Ovary (tissue), 3 donors: ENCODE measurements around the gene MOB3A.

Experiments
- EP300 ChIP-seq: sonication (generic); formaldehyde crosslinking; IDR thresholded peaks from one replicate; pipeline ENCODE4 v1.6.1; 2017; ENCODE audit warnings: antibody characterized with exemption
- POLR2A ChIP-seq: fragments of 450-650 bp; IDR thresholded peaks from one replicate; pipeline ENCODE4 v1.6.1; 2017; ENCODE audit warnings: antibody characterized with exemption, mild to moderate bottlenecking, moderate library complexity
- TF ChIP-seq, protein P1 (sequence below), 3 donors: fragments of 450-650 bp in 2 of 3; fragments of 200-600 bp in 1 of 3; IDR thresholded peaks; one replicate each; pipeline versions ENCODE4 v1.5.1 to v1.8.0; 2016 to 2022; ENCODE audit warnings: antibody characterized with exemption in 3 of 3, mild to moderate bottlenecking in 1 of 3
- donor health status: DM: no; HTN: no; CAD: no.

DNA sequence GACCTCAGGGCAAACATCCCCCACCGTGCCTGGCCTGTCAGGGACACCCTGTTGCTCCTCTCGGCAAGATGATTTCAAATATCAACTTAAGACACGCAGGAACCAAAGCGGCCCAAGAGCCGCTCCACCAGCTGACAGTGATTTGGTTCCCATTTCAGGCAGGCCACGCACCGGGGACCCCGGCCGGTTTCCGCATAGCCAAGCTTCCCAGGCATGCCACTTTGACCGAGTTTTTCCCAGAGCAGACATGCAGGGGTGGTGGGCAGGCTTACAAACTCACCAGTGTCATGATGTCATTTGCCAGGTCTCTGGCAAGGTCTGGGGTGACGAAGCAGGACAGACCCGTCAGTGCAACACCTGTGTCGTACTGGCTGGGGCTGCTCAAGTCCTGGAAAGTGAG lies 36.1 kb upstream of the MOB3A start:
- TF ChIP-seq POLR2A (no peak), EP300 (no peak)
- TF ChIP-seq, protein P1, sequence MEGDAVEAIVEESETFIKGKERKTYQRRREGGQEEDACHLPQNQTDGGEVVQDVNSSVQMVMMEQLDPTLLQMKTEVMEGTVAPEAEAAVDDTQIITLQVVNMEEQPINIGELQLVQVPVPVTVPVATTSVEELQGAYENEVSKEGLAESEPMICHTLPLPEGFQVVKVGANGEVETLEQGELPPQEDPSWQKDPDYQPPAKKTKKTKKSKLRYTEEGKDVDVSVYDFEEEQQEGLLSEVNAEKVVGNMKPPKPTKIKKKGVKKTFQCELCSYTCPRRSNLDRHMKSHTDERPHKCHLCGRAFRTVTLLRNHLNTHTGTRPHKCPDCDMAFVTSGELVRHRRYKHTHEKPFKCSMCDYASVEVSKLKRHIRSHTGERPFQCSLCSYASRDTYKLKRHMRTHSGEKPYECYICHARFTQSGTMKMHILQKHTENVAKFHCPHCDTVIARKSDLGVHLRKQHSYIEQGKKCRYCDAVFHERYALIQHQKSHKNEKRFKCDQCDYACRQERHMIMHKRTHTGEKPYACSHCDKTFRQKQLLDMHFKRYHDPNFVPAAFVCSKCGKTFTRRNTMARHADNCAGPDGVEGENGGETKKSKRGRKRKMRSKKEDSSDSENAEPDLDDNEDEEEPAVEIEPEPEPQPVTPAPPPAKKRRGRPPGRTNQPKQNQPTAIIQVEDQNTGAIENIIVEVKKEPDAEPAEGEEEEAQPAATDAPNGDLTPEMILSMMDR (IDR thresholded peaks at IDR 0.05): no peak
